M059J (cell line): ENCODE data around the gene LCNL1. TPM values are rescaled to one million over a fixed set of nuclear protein-coding genes. Genes with fewer than 3 reads are reported as not detected.

ENCODE experiments used
- DNase-seq: peaks from one replicate; pipeline ENCODE4 v3.0.0-alpha.2; 2012; ENCODE audit warnings: low read depth
- total RNA-seq: library from RNA; depleted of rRNA; stranded (reverse); fragments of >200 nt; shearing (Covaris generic); gene quantifications from 2 replicates; pipeline ENCODE4 v1.2.3, GENCODE V29; 2014

LCNL1 gene
- total RNA-seq, 1 experiment from 2014 or later: not detected

- no peak for DNase-seq
These were observed 23.6 kb upstream of the LCNL1 start for GRCh38 chr9:136958898-136959850.

GRCh38 chr9:136960212-136960937, 22.4 kb upstream of the LCNL1 start:
- no peak for DNase-seq

GRCh38 chr9:136960938-136961275, 21.9 kb upstream of the LCNL1 start:
- no peak for DNase-seq

GRCh38 chr9:136961279-136962065, 21.3 kb upstream of the LCNL1 start:
- DNase-seq: no peak

- no peak for DNase-seq
These were observed 20.6 kb upstream of the LCNL1 start for GRCh38 chr9:136962163-136962562.

GRCh38 chr9:136962701-136963248, 20.0 kb upstream of the LCNL1 start:
- DNase-seq: no peak

- DNase-seq: no peak
These were observed 19.5 kb upstream of the LCNL1 start for GRCh38 chr9:136963341-136963740.

- no peak for DNase-seq
These were observed 19.0 kb upstream of the LCNL1 start for GRCh38 chr9:136963751-136964150.

GRCh38 chr9:136964171-136964689, 18.6 kb upstream of the LCNL1 start:
- DNase-seq: no peak

GRCh38 chr9:136964833-136965422, 17.9 kb upstream of the LCNL1 start:
- no peak for DNase-seq

- DNase-seq: peak; percentile 31
These were observed 16.9 kb upstream of the LCNL1 start for GRCh38 chr9:136965771-136966484.

- no peak for DNase-seq
These were observed 14.3 kb upstream of the LCNL1 start for GRCh38 chr9:136968333-136969127.

- no peak for DNase-seq
These were observed 13.6 kb upstream of the LCNL1 start for GRCh38 chr9:136969150-136969549.

GRCh38 chr9:136969774-136970173, 13.0 kb upstream of the LCNL1 start:
- DNase-seq: no peak

GRCh38 chr9:136970361-136970760, 12.4 kb upstream of the LCNL1 start:
- DNase-seq: no peak

GRCh38 chr9:136971746-136972145, 11.0 kb upstream of the LCNL1 start:
- no peak for DNase-seq

- no peak for DNase-seq
These were observed 10.5 kb upstream of the LCNL1 start for GRCh38 chr9:136972335-136972734.

- DNase-seq: no peak
These were observed 10.1 kb upstream of the LCNL1 start for GRCh38 chr9:136972743-136973142.
